GM12875 (cell line): Measurements from ENCODE around the gene CDIP1.
A peak's percentile ranks its signal among the peaks of the same experiment; 100 is the strongest.

Experiments used
- H3K4me3 ChIP-seq: one replicate; pipeline ENCODE4 v1.5.1; 2011; ENCODE audit warnings: low read depth, low read length, control low read depth
- CTCF ChIP-seq: IDR thresholded peaks from 2 replicates; pipeline ENCODE4 v1.5.1; 2011; ENCODE audit warnings: low read depth, mild to moderate bottlenecking, control low read depth, inconsistent platforms, low read length, moderate library complexity, borderline replicate concordance; ENCODE audit not compliant: insufficient read depth

Gene CDIP1

GRCh38 chr16:4537376-4538343 is 913 bp downstream of the CDIP1 start:
- H3K4me3 ChIP-seq = peak overlapping the region; percentile 90
- TF ChIP-seq CTCF = no peak

DNA sequence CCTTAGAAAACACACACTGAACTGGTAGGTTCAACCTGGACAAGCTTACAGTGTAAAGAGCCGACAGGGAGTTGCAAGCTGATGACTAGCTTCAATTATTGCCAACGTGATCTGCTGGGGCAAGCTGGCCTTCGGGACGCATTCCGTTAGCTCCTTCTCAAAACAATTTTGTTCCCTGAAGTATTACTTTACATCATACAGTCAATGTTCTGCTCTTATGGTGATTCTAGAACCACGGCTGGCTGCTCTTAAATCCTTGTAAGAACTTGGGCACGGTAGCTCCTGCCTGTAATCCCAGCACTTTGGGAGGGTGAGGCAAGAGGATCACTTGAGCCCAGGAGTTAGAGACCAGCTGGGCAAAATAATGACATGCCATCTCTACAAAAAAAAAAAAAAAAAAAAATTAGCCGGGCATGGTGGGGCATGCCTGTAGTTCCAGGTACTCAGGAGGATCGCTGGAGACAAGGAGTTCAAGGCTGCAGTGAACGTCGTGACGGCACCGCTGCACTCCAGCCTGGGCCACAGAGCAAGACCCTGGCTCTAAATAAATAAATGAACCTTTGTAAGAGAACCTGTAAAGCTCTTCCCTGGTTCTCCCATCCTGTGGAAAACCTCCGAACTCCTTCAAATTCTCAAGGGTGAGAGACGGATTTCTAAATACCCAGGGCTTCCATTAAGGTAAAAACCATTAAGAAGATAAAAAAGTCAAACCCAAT is 2.0 kb downstream of the CDIP1 start:
- TF ChIP-seq CTCF = no peak
- no peak overlapping the region for H3K4me3 ChIP-seq

GRCh38 chr16:4535627-4536108 is 2.9 kb downstream of the CDIP1 start:
- no peak overlapping the region for H3K4me3 ChIP-seq
- TF ChIP-seq CTCF = no peak

- TF ChIP-seq CTCF = no peak
- H3K4me3 ChIP-seq = no peak overlapping the region
Measured at GRCh38 chr16:4534151-4534790, 4.3 kb downstream of the CDIP1 start.

DNA sequence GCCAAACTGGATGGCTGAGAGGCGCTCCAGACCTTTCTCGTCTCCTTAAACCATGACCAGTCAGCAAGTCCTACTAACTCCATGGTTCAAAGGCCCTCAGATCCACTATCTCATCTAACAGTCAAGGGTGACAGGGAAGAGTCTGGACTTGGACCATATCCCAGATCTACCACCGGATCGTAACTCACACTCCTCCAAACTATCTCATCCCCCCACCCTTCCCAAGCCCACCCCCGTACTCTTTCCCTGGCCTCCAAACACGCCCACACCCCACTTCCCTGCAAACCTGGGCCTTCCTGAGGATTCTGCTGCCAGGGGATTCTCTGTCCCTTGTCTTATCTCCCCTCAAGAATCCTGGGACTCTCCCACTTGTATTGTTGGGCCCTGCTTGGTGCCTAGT is 5.1 kb downstream of the CDIP1 start:
- H3K4me3 ChIP-seq = no peak overlapping the region
- TF ChIP-seq CTCF = no peak

DNA sequence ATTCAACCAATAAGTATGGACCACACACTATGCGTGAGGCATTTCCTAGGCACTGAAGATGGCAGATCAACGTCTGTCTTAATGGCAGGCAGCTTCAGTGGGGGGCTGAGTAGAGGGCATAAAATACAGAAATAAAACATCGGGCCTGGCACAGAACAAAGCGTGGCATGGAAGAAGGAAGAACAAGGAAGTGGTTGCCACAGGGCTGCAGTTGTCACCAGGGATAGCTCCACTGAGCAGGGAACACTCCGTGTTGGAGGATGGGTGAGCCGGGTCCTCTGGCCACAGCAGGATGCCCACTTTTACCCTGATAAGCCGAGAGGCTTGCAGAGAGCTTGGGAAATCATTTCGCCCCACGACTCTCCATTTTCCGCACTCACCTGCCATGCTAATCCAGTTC is 6.3 kb downstream of the CDIP1 start:
- H3K4me3 ChIP-seq = no peak overlapping the region
- TF ChIP-seq CTCF = no peak
